ENCODE measurements around the gene IL6R.
"Not testable (repeated sequence)": the region's sequence is repeated elsewhere in the genome, so short reads cannot be mapped to it uniquely, and the experiment has no call there.

The IL6R gene

GRCh38 chr1:154407198-154408091, 2.3 kb downstream of the IL6R start:
- no peak for DNase-seq

- DNase-seq: no peak
Observed at GRCh38 chr1:154408174-154408777, 3.1 kb downstream of the IL6R start.

GRCh38 chr1:154410185-154410827, 5.2 kb downstream of the IL6R start:
- DNase-seq: no peak

GRCh38 chr1:154411525-154411924, 6.4 kb downstream of the IL6R start:
- no peak for DNase-seq

- peak; percentile 100 for DNase-seq
Observed at GRCh38 chr1:154413177-154413783, 8.1 kb downstream of the IL6R start.

- no peak for DNase-seq
Observed at GRCh38 chr1:154414606-154415005, 9.5 kb downstream of the IL6R start.

GRCh38 chr1:154416471-154417337, 11.6 kb downstream of the IL6R start:
- DNase-seq: no peak

GRCh38 chr1:154417338-154417608, 12.1 kb downstream of the IL6R start:
- DNase-seq: no peak

- peak; percentile 23 for DNase-seq
Observed at GRCh38 chr1:154418062-154418921, 13.1 kb downstream of the IL6R start.

- no peak for DNase-seq
Observed at GRCh38 chr1:154418923-154419619, 13.9 kb downstream of the IL6R start.

- no peak for DNase-seq
Observed at GRCh38 chr1:154419620-154420571, 14.8 kb downstream of the IL6R start.

- DNase-seq: no peak
Observed at GRCh38 chr1:154420961-154421924, 16.1 kb downstream of the IL6R start.

GRCh38 chr1:154422049-154422448, 16.9 kb downstream of the IL6R start:
- not testable (repeated sequence) for DNase-seq

GRCh38 chr1:154422521-154422920, 17.4 kb downstream of the IL6R start:
- DNase-seq: no peak

- DNase-seq: no peak
Observed at GRCh38 chr1:154423304-154423987, 18.3 kb downstream of the IL6R start.

GRCh38 chr1:154423988-154424326, 18.8 kb downstream of the IL6R start:
- no peak for DNase-seq

- no peak for DNase-seq
Observed at GRCh38 chr1:154425172-154425571, 20.0 kb downstream of the IL6R start.
